Thyroid gland (tissue), 4 donors: ENCODE measurements around the gene EPHA3.

ENCODE experiments used
- POLR2A ChIP-seq, 2 donors: fragments of 450-650 bp; IDR thresholded peaks; one replicate each; pipeline ENCODE4 v1.6.1; 2017; ENCODE audit warnings: antibody characterized with exemption in 2 of 2, mild to moderate bottlenecking in 2 of 2, moderate library complexity in 1 of 2
- TF ChIP-seq, protein P1 (sequence below), 6 experiments: fragments of 200-600 bp in 3 of 6; fragments of 450-650 bp in 3 of 6; sonication (generic) in 3 of 6; IDR thresholded peaks; one replicate each; pipeline ENCODE4 v1.5.1; 2016 to 2019; ENCODE audit warnings: antibody characterized with exemption in 6 of 6, mild to moderate bottlenecking in 2 of 6, inconsistent platforms in 1 of 6, moderate library complexity in 1 of 6

DNA sequence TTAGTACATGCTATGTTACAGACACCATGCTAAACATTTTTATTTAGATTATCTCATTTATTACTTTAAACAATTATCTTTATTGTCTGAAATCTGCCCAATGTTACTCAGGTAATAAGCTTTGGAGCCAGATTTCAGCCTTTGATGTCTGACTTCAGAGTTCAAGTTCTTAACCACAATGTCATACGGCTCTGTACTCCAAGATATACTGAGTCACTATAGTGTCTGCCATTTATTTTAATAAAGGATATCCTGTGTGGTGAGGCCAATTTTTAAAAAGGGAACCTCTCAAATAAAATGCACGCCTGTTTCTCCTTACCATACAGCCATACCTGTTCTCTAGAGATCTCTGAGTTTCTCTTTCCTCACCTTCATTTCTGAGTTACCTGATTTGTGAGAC, 193.1 kb downstream of the EPHA3 start:
- TF ChIP-seq, protein P1, sequence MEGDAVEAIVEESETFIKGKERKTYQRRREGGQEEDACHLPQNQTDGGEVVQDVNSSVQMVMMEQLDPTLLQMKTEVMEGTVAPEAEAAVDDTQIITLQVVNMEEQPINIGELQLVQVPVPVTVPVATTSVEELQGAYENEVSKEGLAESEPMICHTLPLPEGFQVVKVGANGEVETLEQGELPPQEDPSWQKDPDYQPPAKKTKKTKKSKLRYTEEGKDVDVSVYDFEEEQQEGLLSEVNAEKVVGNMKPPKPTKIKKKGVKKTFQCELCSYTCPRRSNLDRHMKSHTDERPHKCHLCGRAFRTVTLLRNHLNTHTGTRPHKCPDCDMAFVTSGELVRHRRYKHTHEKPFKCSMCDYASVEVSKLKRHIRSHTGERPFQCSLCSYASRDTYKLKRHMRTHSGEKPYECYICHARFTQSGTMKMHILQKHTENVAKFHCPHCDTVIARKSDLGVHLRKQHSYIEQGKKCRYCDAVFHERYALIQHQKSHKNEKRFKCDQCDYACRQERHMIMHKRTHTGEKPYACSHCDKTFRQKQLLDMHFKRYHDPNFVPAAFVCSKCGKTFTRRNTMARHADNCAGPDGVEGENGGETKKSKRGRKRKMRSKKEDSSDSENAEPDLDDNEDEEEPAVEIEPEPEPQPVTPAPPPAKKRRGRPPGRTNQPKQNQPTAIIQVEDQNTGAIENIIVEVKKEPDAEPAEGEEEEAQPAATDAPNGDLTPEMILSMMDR (IDR thresholded peaks at IDR 0.05), result no peak
- no peak for TF ChIP-seq POLR2A (IDR thresholded peaks at IDR 0.05)
